Measurements from ENCODE around the gene DDAH1.

The DDAH1 gene

GRCh38 chr1:85411567-85412305 lies 53.2 kb downstream of the DDAH1 start:
- DNase-seq (ENCODE audit: low read depth, low spot score) = no peak
- TF ChIP-seq CTCF (IDR thresholded peaks at IDR 0.05; ENCODE audit: insufficient read depth, low read length, missing control alignments) = no peak
- ChIA-PET CTCF (no interaction called here), POLR2A (no interaction called here)
- H3K4me3 ChIP-seq (ENCODE audit: low read depth, low read length) = no peak overlapping the region

GRCh38 chr1:85409516-85409915 lies 55.4 kb downstream of the DDAH1 start:
- DNase-seq (ENCODE audit: low read depth, low spot score) = no peak
- no peak for TF ChIP-seq CTCF (IDR thresholded peaks at IDR 0.05; ENCODE audit: insufficient read depth, low read length, missing control alignments)
- ChIA-PET CTCF (no interaction called here), POLR2A (no interaction called here)
- no peak overlapping the region for H3K4me3 ChIP-seq (ENCODE audit: low read depth, low read length)

GRCh38 chr1:85407746-85408377 lies 57.1 kb downstream of the DDAH1 start:
- CTCF ChIA-PET = interaction anchor here (1.1 to 1.8 kb wide), 6 partner anchors 19 to 285 kb away, joined by 3 to 7 read pairs (median 3); no protein-coding TSS in a partner anchor
- no peak for TF ChIP-seq CTCF (IDR thresholded peaks at IDR 0.05; ENCODE audit: insufficient read depth, low read length, missing control alignments)
- H3K4me3 ChIP-seq (ENCODE audit: low read depth, low read length) = no peak overlapping the region
- DNase-seq (ENCODE audit: low read depth, low spot score) = no peak
- POLR2A ChIA-PET = no interaction called here

DNA sequence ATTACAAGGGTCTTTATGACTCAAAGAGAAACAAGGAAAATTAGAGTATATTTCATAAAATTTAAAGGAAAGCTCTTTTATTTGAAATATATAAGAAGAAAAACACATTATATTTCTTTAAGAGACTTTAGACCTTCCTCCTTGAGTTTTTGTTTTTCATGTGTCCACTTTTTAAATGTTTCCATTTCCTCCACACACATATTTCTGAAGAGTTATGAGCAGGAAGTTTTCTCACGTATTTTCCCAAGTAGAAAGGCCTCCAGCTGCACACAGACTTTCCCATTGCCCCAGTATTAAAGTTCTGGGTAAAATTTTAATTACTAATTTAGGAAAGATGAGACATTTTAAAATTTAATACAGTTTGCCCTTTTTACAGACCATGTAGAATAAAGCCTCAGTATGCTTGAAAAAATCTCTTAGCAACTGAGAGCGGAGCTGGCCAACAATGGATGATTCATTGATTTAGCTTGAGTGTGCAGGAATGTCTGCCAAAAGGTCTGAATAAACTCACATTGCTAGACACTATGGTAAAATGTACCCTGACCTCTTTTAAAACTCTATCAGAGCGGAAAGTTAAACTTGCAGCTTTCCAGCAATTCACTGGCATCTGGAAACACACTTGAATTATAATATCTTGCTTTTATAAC lies 57.9 kb downstream of the DDAH1 start:
- no peak for TF ChIP-seq CTCF (IDR thresholded peaks at IDR 0.05; ENCODE audit: insufficient read depth, low read length, missing control alignments)
- no peak overlapping the region for H3K4me3 ChIP-seq (ENCODE audit: low read depth, low read length)
- POLR2A ChIA-PET = no interaction called here
- peak; percentile 66 for DNase-seq (ENCODE audit: low read depth, low spot score)
- CTCF ChIA-PET = interaction anchor here (1.1 to 1.8 kb wide), 5 partner anchors 91 to 1093 kb away, joined by 3 to 7 read pairs (median 3); no protein-coding TSS in a partner anchor

DNA sequence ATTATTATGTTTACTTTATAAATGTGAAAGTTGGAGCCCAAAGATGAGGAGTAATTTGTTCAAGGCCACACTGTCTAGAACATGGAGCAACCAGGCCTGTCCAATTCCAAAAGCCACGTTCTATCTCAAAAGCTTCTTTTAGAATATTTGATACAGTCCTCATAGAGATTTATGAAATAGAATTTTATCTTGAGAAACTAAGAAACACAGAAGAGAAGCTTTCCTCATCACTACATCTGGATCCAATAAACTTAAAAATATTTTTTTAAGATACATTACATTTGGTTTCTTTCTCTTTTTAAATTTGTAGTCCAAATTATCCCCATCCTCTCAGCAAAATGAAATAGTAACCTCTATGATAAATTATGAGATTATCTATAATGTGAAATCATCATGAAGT lies 58.9 kb downstream of the DDAH1 start:
- no peak for DNase-seq (ENCODE audit: low read depth, low spot score)
- H3K4me3 ChIP-seq (ENCODE audit: low read depth, low read length) = no peak overlapping the region
- ChIA-PET POLR2A (no interaction called here), CTCF (interaction anchor here (1.2 to 1.8 kb wide), 2 partner anchors 97 to 1094 kb away, joined by 3 to 7 read pairs; no protein-coding TSS in a partner anchor)
- TF ChIP-seq CTCF (IDR thresholded peaks at IDR 0.05; ENCODE audit: insufficient read depth, low read length, missing control alignments) = no peak

GRCh38 chr1:85404408-85404807 lies 60.6 kb downstream of the DDAH1 start:
- H3K4me3 ChIP-seq (ENCODE audit: low read depth, low read length) = no peak overlapping the region
- CTCF ChIA-PET = no interaction called here
- no peak for TF ChIP-seq CTCF (IDR thresholded peaks at IDR 0.05; ENCODE audit: insufficient read depth, low read length, missing control alignments)
- DNase-seq (ENCODE audit: low read depth, low spot score) = no peak
- POLR2A ChIA-PET = no interaction called here
